COLO829 (cell line): Measurements from ENCODE around the gene DDIT4L.
"Not testable (repeated sequence)": the region's sequence is repeated elsewhere in the genome, so short reads cannot be mapped to it uniquely, and the experiment has no call there.

ENCODE experiments used
- DNase-seq: peaks from one replicate; pipeline ENCODE4 v3.0.0; 2012; ENCODE audit warnings: low spot score

Gene DDIT4L

DNA sequence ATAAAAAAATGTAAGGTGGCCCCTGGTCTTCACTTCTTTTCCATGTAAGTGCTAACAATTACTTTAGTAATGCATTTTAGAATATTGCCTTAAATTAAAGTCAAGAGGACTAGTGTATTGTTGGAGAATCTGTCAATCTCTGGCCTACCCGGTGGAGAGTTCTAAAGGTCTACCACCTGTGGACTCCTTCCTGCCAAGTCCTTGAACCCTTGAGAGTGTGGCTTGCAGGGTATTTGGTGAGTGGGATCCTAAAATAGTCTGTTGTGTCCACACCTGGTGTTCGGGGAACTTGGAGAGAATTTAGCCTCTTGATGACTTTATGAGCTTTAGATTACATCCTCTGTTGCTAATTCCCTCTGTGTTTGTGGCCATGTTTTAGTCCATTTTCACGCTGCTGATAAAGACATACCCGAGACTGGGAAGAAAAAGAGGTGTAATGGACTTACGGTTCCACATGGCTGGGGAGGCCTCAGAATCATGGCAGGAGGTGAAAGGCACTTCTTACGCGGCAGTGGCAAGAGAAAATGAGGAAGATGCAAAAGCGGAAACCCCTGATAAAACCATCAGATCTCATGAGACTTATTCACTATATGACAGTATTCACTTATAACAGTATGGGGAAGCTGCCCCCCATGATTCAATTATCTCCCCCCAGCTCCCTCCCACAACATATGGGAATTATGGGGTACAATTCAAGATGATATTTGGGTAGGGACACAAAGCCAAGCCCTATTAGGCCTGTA, 23.8 kb downstream of the DDIT4L start:
- DNase-seq = no peak

DNA sequence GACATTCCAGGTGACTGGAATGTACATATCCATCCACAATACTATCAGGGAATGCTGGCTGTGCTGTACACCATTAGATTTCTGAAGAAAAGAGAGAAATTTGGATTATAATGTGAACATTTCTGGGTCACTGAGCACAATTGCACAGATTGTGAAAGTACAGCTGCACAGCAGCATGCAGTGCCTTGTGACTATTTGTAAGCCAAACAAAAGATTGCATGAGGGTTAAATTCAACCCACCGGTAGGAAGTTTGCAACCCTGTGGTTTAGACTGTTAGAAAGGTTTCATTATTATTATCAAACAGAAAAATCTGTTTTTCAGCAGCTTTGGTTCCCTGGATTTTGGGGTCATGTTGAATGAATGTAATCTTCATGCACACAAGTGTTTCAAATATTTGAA, 24.5 kb downstream of the DDIT4L start:
- DNase-seq = peak; percentile 28

GRCh38 chr4:100164808-100165760, 25.2 kb downstream of the DDIT4L start:
- no peak for DNase-seq

DNA sequence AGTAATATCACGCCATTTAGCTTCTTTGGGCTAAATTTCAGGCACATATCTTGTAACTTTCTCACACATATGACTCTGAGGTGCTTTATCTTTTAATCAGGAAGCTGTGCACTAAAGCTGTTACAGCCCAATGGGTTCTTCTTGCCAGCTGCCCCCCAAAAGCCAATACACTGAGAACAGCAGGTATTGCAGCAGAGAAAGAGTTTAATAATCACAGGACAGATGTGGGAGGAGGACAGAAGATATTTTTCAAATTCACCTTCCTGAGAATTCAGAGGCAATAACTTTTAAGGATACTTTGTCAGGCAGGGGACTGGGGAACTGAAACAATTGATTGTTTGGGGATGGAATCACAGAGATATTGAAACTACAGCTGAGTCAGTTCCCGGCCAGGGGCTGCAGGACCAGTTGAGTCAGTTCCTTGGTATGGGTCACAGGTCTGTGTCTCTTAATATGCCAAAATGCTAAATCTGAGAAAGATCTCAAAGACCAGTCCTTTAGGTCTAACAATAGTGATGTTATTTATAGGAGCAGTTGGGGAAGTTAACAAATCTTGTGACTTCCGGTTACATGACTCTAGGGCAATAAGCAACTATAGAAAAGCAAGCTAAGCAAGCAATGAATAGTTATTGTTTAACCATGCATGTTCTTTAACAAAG, 28.1 kb downstream of the DDIT4L start:
- DNase-seq = peak; percentile 59

- no peak for DNase-seq
These were observed 41.1 kb downstream of the DDIT4L start for GRCh38 chr4:100149190-100149589.

DNA sequence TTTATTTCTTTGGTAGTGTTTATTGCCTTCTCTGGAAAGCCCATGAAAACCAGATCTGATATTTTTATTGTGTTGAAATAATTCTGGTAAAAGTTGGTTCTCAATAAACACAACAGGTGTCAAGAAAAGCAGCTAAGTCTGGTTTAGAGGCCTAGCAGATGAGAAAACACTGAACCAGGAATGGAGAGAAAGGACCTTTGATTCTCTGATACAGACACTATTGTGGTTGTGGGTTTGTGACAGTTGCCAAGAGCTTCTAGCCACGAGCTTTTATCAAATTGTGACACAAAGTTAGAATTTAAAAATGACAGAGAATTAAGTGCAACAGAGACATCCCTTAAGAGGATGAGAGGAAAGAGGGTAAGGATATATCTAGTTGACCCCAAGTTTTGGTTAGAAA, 42.6 kb downstream of the DDIT4L start:
- no peak for DNase-seq

DNA sequence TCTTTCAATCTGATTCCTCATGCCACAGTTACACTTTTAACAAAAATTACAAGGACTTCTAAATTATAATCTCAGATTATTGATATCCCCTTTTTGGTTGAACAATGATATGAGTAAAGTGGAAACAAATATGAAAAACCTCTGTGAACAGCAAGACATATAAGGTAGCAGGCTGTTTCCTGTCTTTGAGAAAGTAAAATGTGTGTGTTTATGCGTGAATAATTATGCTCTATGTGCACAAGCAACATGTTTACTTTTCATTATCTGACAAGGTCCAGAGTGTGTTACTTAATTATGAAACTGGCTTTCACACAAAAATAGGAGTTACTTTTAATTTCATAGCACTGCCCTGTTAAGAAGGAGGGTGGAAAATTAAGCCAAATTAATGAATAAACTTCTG, 43.1 kb downstream of the DDIT4L start:
- no peak for DNase-seq

- no peak for DNase-seq
These were observed 43.5 kb downstream of the DDIT4L start for GRCh38 chr4:100146756-100147155.

- not testable (repeated sequence) for DNase-seq
These were observed 52.9 kb downstream of the DDIT4L start for GRCh38 chr4:100137320-100137719.
